Hepatocyte (in vitro differentiated cells): ENCODE measurements around the gene GRB10. TPM values are rescaled to one million over a fixed set of nuclear protein-coding genes. Genes with fewer than 3 reads are reported as not detected.
"Not testable (repeated sequence)": the region's sequence is repeated elsewhere in the genome, so short reads cannot be mapped to it uniquely, and the experiment has no call there.

Source experiments
- DNase-seq: peaks from one replicate; pipeline ENCODE4 v3.0.0-alpha.2; 2016; ENCODE audit warnings: low spot score
- H2AFZ ChIP-seq: fragments of 200-600 bp; sonication (generic); 2 replicates; pipeline ENCODE4 v1.6.0; 2016; ENCODE audit warnings: antibody characterized with exemption, mild to moderate bottlenecking
- H3K27ac ChIP-seq: fragments of 200-600 bp; sonication (generic); 2 replicates; pipeline ENCODE4 v1.5.1; 2016; ENCODE audit warnings: mild to moderate bottlenecking
- H3K27me3 ChIP-seq: fragments of 200-600 bp; sonication (generic); 2 replicates; pipeline ENCODE4 v1.6.1; 2016
- H3K36me3 ChIP-seq: fragments of 200-600 bp; sonication (generic); replicated peaks from 2 replicates; pipeline ENCODE4 v1.5.1; 2016; ENCODE audit warnings: low read depth; ENCODE audit not compliant: insufficient read depth
- H3K4me1 ChIP-seq: fragments of 200-600 bp; sonication (generic); 2 replicates; pipeline ENCODE4 v1.5.1; 2016; ENCODE audit warnings: mild to moderate bottlenecking, moderate library complexity; ENCODE audit not compliant: insufficient read depth
- H3K4me2 ChIP-seq: fragments of 200-600 bp; sonication (generic); 2 replicates; pipeline ENCODE4 v1.6.0; 2016
- H3K4me3 ChIP-seq: fragments of 200-600 bp; sonication (generic); 2 replicates; pipeline ENCODE4 v1.5.1; 2016; ENCODE audit warnings: mild to moderate bottlenecking
- H3K79me2 ChIP-seq: fragments of 200-600 bp; sonication (generic); 2 replicates; pipeline ENCODE4 v1.6.0; 2017; ENCODE audit warnings: mild to moderate bottlenecking
- H3K9me2 ChIP-seq: fragments of 200-600 bp; sonication (generic); replicated peaks from 2 replicates; pipeline ENCODE4 v1.6.0; 2017; ENCODE audit warnings: mild to moderate bottlenecking; ENCODE audit not compliant: insufficient read depth
- H3K9me3 ChIP-seq: fragments of 200-600 bp; sonication (generic); 2 replicates; pipeline ENCODE4 v1.5.1; 2016; ENCODE audit warnings: low read depth, mild to moderate bottlenecking
- H4K20me1 ChIP-seq: fragments of 200-600 bp; sonication (generic); 2 replicates; pipeline ENCODE4 v1.6.0; 2016; ENCODE audit warnings: mild to moderate bottlenecking; ENCODE audit not compliant: insufficient read depth, poor library complexity, severe bottlenecking
- CTCF ChIP-seq: fragments of 200-600 bp; sonication (generic); IDR thresholded peaks from 2 replicates; pipeline ENCODE4 v1.5.1; 2016; ENCODE audit warnings: antibody characterized with exemption, mild to moderate bottlenecking; ENCODE audit not compliant: poor library complexity
- EZH2 ChIP-seq: fragments of 200-600 bp; sonication (generic); IDR thresholded peaks from 2 replicates; pipeline ENCODE4 v1.6.1; 2016; ENCODE audit warnings: antibody characterized with exemption, mild to moderate bottlenecking, borderline replicate concordance
- EZH2phosphoT487 ChIP-seq: fragments of 200-600 bp; sonication (generic); IDR thresholded peaks from one replicate; pipeline ENCODE4 v1.6.1; 2018; ENCODE audit warnings: antibody characterized with exemption, mild to moderate bottlenecking, low read depth, moderate library complexity; ENCODE audit not compliant: unreplicated experiment, severe bottlenecking
- WGBS: methylation state at CpG from one replicate; pipeline ENCODE4 v1.1.6; 2016; ENCODE audit warnings: low lambda C conversion rate; ENCODE audit errors: missing lambda C conversion rate; 5-methylcytosine and 5-hydroxymethylcytosine counted together
- polyA plus RNA-seq: library from polyadenylated mRNA; unstranded; fragments of >200 nt; fragmentation: Nextera tagmentation; extraction: Ambion mirVana; gene quantifications from 2 replicates; pipeline ENCODE4 v1.2.1, GENCODE V29; 2016
- total RNA-seq: library from RNA; depleted of rRNA; stranded (reverse); fragments of >200 nt; gene quantifications from 2 replicates; pipeline ENCODE4 v1.2.3, GENCODE V29; 2014

The GRB10 gene
- total and polyA plus RNA-seq, 2 experiments from 2014 or later, result 47.6 to 65.9 TPM

DNA sequence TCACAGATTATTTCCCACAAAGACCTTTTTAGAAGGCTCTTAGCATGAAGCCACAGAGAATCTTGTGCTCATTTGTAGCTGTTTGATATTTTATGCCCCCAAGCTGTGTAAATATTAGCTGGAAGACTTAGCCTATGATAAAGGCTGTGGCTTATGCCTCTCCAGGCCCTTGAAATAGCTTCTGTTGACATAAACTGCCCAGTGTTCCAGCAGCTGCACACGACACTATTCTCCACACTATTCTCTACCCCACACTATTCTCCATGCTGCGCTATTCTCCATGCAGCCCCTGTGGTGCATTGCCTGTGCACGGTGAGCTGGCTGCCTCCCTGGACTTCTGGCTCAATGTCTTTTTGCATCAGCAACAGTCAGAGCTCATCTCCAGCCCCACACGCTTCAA is 230.6 kb downstream of the GRB10 start:
- TF ChIP-seq EZH2phosphoT487 (no peak), EZH2 (no peak), CTCF (no peak)
- peaks cover 31% of the 10 kb centered on the region for H3K4me1 ChIP-seq
- H3K36me3 ChIP-seq, result no peaks in the 10 kb centered on the region
- H3K27me3 ChIP-seq, result no peaks in the 10 kb centered on the region
- H3K9me2 ChIP-seq, result no peaks in the 10 kb centered on the region
- no peak for DNase-seq
- WGBS, result 61% methylated on average over 4 of the region's 4 CpGs
- H3K4me2 ChIP-seq, result peak overlapping the region; percentile 40
- peaks cover 3% of the 10 kb centered on the region for H4K20me1 ChIP-seq
- no peak overlapping the region for H3K4me3 ChIP-seq
- no peaks in the 10 kb centered on the region for H3K9me3 ChIP-seq
- H2AFZ ChIP-seq, result no peak overlapping the region
- peaks cover 59% of the 10 kb centered on the region for H3K79me2 ChIP-seq
- H3K27ac ChIP-seq, result no peak overlapping the region

DNA sequence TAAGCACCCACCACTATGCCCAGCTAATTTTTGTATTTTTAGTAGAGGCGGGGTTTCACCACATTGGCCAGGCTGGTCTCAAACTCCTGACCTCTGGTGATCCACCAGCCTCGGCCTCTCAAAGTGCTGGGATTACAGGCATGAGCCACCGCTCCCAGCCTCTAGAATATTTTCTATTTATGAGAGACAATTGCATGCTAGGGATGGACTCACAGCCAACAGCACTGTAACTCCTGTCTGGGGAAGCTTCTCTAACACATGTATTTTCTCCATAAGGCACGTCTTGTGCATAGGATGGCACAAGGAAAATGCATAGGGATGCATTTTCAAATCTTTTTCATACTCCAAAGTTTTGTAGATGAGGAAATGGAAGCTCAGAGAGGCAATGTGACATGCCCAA is 237.1 kb downstream of the GRB10 start:
- not testable (repeated sequence) for H2AFZ ChIP-seq, H3K4me2 ChIP-seq, DNase-seq, H3K4me1 ChIP-seq, H3K9me3 ChIP-seq, H3K4me3 ChIP-seq, H3K27ac ChIP-seq, H3K27me3 ChIP-seq, H4K20me1 ChIP-seq, H3K36me3 ChIP-seq, H3K9me2 ChIP-seq
- H3K79me2 ChIP-seq, result peaks cover 39% of the 10 kb centered on the region
- 89% methylated on average over 4 of the region's 4 CpGs for whole genome bisulfite sequencing

- H3K27me3 ChIP-seq, result no peaks in the 10 kb centered on the region
- H4K20me1 ChIP-seq, result no peaks in the 10 kb centered on the region
- H3K36me3 ChIP-seq, result no peaks in the 10 kb centered on the region
- TF ChIP-seq EZH2 (no peak), CTCF (no peak), EZH2phosphoT487 (no peak)
- no peak overlapping the region for H3K27ac ChIP-seq
- H3K4me1 ChIP-seq, result no peaks in the 10 kb centered on the region
- H3K4me2 ChIP-seq, result no peak overlapping the region
- WGBS, result 72% methylated on average over 6 of the region's 6 CpGs
- H3K4me3 ChIP-seq, result no peak overlapping the region
- DNase-seq, result no peak
- H2AFZ ChIP-seq, result no peak overlapping the region
- peaks cover 34% of the 10 kb centered on the region for H3K79me2 ChIP-seq
- no peaks in the 10 kb centered on the region for H3K9me3 ChIP-seq
- H3K9me2 ChIP-seq, result no peaks in the 10 kb centered on the region
Measured at GRCh38 chr7:50544992-50545391, 237.7 kb downstream of the GRB10 start.

GRCh38 chr7:50543776-50544442 is 238.8 kb downstream of the GRB10 start:
- H4K20me1 ChIP-seq, result no peaks in the 10 kb centered on the region
- DNase-seq, result no peak
- H3K9me2 ChIP-seq, result no peaks in the 10 kb centered on the region
- H2AFZ ChIP-seq, result no peak overlapping the region
- no peaks in the 10 kb centered on the region for H3K9me3 ChIP-seq
- no peak overlapping the region for H3K4me2 ChIP-seq
- no peaks in the 10 kb centered on the region for H3K36me3 ChIP-seq
- TF ChIP-seq EZH2phosphoT487 (no peak), CTCF (no peak), EZH2 (no peak)
- H3K4me1 ChIP-seq, result no peaks in the 10 kb centered on the region
- H3K27ac ChIP-seq, result no peak overlapping the region
- H3K27me3 ChIP-seq, result no peaks in the 10 kb centered on the region
- peaks cover 26% of the 10 kb centered on the region for H3K79me2 ChIP-seq
- 96% methylated on average over 18 of the region's 18 CpGs for WGBS
- no peak overlapping the region for H3K4me3 ChIP-seq
